Cardiac septum (tissue), 1 donor: Measurements from ENCODE around the gene POLR2A. TPM values are rescaled to one million over a fixed set of nuclear protein-coding genes. Genes with fewer than 3 reads are reported as not detected.
A peak's percentile ranks its signal among the peaks of the same experiment; 100 is the strongest.
"Not testable (repeated sequence)": the region's sequence is repeated elsewhere in the genome, so short reads cannot be mapped to it uniquely, and the experiment has no call there.

Experiments used
- DNase-seq: peaks from one replicate; pipeline ENCODE4 v3.0.0-alpha.2; 2020; ENCODE audit warnings: low spot score
- intact Hi-C: fragments of 100-400 bp; cut with DNase I; formaldehyde crosslinking; loops from one replicate; pipeline ENCODE4 v1.14.0; 2022
- total RNA-seq: library from RNA; stranded (reverse); fragmentation: NEBNext Ultra II Directional; extraction: Animal tissue kit (Norgen Biotek cat#: 25700); gene quantifications from one replicate; pipeline ENCODE4 v1.2.1, GENCODE V29; 2021
- donor health status: DM: no; HTN: no; CAD: no.

The POLR2A gene
- total RNA-seq, 1 donor from 2014 or later: 56.4 TPM

DNA sequence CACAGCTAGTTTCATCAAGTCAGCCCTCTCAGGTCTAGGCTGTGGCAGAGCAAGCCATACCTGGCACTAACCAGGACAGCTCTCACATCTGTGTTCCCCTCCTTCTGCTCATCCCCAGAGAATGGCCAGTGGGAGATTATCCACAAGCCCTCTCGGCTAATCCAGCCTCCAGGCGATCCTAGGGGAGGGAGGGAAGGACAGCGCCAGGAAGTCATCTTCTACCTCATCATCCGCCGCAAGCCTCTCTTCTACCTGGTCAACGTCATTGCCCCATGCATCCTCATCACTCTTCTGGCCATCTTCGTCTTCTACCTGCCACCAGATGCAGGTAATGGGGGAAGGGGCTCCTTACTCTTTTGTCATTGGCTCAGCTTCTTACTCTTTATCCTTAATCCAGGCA is 35.7 kb upstream of the POLR2A start:
- intact Hi-C loops: no loop called here
- no peak for DNase-seq

DNA sequence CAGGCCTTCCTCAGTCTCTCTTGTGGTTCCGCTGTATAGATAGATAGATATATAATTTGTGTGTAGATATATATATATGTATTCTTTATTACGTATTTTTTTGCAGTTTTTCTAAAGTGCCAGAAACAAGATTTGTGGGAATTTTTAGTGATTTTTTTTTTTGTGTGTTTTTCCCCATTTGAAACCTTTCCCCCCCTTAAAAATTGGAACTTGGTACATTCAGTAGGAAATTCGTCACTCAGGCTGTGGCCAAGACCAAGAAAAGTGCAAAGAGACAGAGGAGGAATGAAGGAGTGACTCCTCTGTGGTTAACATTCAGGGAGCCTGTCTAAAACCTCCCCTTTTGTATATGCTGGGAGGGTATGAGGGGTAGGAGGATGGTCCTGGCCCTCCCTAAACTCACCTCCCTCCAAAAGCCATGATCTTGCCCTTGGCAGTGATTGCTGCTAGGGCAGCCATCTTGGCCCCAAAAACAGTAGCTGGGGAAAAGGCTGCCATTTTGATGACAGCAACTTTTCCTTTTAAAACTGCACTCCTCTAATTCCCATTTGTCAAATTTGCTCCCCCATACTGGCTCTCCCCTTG is 24.1 kb upstream of the POLR2A start:
- intact Hi-C loops: no loop called here
- no peak for DNase-seq

DNA sequence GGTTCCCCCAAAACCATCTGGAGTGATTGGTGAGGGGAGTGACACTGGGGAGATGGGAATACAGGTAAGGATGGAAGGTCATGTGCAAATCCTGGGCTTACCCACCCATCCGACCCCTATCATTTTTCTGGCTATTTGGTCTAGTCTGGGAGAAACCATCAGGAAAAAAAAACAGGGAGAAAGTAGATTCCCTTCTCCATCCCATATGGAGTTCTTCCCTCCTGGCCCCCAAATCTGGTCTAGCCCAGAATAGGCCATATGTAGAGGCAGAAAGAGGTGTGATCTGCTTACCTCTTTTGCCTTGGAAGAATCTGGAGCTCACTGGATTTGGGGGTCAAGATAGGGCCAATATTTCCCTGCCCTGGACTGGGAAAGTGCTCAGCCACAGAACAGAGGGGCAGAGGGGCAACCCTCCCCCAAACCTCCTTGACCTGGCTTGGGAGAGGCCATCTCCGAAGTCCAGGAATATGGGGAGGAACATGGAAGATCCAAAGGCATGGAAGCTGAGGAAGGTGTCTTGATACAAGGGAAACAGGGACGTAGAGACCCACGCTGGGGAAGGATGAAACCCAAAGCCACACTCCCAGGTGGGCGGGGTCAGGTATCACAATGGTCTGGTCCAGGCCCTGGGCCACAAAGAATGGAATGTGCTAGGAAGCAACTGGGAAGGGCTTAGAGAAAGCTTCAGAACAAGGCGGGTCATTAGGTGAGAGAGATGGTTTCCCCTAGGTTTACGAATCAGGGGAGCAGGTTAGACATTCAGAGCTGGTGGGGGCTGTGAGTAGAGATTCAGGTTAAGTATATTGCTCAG is 23.1 kb upstream of the POLR2A start:
- DNase-seq: no peak
- intact Hi-C loops: no loop called here

DNA sequence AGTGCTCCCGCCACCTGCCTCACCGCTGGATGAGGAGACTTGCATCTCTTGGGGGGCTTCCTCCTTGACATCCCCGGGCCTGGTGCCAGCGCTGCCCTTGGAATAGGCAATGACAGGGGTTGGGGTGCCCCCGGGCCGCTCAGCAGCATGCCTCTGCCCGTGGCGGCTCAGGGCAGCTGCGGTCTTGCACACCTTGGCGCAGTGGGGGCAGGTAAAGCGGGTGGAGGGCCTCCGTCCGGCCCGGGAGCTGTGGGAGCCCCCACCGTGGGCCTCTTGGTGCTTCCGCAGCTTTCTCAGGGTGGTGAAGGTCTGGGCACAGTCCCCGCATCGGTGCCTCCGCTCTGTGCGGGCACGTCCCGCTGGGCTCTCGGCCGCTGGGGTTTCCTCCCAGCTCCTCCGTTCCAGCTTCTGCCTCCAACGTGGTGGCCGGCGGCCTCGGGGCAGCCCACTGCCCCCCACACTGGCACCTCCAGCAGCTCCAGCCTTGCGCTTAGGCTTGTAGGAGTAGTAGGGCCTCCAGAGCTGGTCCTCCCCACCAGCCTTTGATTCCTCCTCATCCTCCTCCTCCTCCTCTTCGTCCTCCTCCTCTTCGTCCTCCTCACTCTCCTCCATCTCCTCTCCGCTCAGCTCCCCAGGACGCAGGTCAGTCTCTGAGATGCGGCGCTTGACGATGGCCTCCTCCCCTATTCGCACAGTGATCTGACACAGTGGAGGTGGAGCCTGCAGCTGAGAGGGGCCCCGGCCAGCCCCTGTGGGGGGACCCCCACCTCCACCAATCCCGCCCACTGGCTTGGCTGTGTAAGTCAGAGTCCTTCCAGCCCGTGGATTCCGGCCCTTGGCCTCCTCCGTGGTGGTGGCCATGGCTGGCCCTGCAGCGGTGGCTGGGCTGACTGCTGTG is 21.4 kb upstream of the POLR2A start:
- DNase-seq: no peak
- intact Hi-C loops: no loop called here

DNA sequence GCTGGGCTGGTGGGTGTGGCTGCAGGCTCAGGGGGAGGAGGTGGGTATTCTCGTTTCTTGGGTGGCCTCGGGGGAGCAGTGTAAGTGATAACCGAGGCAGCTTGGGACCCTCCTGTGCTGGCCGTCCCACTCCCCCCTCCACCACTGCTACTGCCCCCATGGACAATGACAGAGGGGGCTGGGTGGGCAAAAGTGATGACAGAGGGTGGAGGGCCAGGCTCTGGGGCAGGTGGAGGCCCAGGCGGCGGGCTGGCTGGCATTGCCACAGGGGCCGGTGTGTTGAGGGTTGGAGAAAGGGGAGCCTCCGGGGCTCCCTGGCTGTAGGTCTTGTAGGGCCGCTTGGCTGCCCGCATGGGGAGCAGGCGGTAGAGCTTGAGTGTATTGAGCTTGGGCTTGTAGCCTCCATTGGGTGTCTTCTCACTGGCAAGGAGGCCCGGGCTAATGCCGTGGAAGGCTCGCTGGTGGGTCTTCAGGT is 20.8 kb upstream of the POLR2A start:
- intact Hi-C loops: no loop called here
- DNase-seq: no peak

GRCh38 chr17:7464081-7464480 is 20.1 kb upstream of the POLR2A start:
- no peak for DNase-seq
- intact Hi-C loops: no loop called here

DNA sequence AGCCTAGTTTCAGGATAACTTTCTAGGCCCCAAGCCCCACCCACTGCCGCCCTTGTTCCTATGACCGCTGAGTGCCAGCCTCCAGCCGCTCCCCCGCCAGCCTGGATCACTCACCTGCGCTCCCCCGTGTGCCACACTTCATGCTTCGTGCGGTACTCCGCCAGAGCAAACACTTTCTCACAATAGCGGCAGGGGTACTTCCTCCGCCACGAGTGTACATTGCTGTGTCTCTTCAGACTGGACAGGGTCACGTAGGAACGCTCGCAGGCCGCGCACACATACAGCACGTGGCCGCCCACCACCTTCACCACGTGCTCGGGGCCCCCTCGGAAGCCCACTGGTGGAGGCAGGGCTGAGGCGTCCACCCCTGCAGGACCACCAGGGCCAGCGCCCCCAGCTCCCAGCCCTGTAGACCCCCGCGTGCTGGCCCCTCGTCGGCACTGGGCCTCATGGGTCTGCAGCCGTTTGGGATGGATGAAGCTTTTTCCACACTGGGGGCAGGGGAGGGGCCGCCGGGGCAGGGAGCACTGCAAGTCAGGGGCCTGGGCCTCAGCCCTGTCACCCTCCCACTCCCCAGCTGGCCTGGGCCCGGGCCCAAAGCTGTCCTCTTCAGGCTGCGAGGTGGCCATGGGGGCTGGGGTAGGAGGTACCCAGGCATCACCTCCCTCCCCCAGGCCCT is 18.4 kb upstream of the POLR2A start:
- intact Hi-C loops: no loop called here
- no peak for DNase-seq

DNA sequence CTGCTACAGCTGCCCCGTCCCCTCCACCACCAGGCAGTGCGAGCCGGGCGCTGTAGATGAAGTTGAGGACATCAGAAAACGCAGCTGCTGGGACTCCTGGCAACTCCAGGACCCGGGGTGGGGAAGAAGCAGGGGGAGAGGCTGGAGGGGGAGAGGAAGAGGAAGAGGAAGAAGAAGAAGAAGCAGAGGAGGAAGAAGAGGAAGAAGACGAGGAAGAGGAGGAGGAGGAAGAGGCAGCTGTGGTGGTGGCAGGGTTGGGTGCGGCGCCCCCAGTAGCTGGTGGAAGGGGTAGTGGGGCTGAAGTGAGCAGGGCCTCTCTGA is 17.9 kb upstream of the POLR2A start:
- no peak for DNase-seq
- intact Hi-C loops: no loop called here

- DNase-seq: peak; percentile 84
- intact Hi-C loops: no loop called here
Observed at GRCh38 chr17:7466639-7467341, 17.4 kb upstream of the POLR2A start.

- intact Hi-C loops: no loop called here
- no peak for DNase-seq
Observed at GRCh38 chr17:7467498-7467897, 16.7 kb upstream of the POLR2A start.

GRCh38 chr17:7468290-7468689 is 15.9 kb upstream of the POLR2A start:
- intact Hi-C loops: no loop called here
- DNase-seq: no peak

GRCh38 chr17:7468804-7469389 is 15.3 kb upstream of the POLR2A start:
- intact Hi-C loops: no loop called here
- DNase-seq: no peak

GRCh38 chr17:7469843-7470242 is 14.3 kb upstream of the POLR2A start:
- intact Hi-C loops, DNase-seq: not testable (repeated sequence)

GRCh38 chr17:7470457-7470973 is 13.7 kb upstream of the POLR2A start:
- DNase-seq, intact Hi-C loops: not testable (repeated sequence)

GRCh38 chr17:7471729-7472128 is 12.4 kb upstream of the POLR2A start:
- intact Hi-C loops: no loop called here
- no peak for DNase-seq

- DNase-seq, intact Hi-C loops: not testable (repeated sequence)
Observed at GRCh38 chr17:7474767-7475166, 9.4 kb upstream of the POLR2A start.

DNA sequence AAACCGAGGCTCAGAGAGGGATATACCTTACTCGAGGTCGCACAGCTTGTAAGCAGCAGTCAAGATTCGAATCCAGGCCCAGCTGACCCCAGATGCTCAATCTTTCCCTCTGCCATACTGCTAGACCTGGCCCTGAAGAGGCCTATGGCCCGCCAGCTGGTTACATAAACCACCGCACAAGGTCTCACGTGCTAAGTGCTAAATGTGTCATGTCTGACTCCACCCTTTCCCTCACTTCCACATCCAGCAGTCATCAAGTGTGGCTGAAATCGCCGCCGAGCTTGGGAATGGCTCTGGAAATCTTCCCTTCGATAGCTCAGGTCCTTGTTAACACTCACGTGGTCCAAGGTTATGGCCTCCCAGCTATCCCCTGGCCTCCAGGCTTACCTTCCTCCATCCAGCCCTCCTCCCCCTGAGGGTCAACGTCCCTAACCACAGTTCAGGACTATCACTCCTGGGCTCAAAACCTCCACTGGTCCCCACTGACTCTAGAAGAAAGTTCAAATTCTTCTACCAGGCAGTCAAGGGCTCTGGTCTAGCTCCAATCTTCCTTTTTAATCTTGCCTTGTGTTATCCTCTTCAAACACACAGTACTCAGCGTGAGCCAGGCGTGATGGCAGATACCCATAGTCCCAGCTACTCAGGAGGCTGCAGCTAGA is 8.3 kb upstream of the POLR2A start:
- intact Hi-C loops: loop anchor here (2.0 kb wide), 1 partner anchor 37 kb away; the partner anchor contains the start of gene FGF11

DNA sequence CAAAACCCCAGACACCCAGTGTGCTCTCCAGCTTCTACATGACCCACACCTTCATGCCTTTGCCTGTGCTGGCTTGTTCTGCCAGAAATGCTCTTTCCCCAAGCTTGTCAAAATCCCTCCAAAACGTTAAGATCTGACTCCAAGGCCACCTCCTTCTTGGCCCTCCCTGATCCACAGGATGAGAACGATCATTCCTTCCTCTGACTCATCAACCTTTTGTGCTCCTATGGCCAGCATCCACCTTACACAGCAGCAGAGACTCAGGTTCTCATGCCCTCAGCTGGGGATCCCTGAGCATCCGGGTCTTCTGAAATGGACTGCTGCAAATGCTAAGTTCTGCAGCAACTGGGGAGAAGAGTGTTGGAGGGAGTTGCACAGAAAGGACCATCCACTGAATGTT is 7.7 kb upstream of the POLR2A start:
- DNase-seq: no peak
- intact Hi-C loops: loop anchor here (2.0 kb wide), 1 partner anchor 38 kb away; the partner anchor contains the start of gene FGF11

More for the DNA sequence above, 8.3 kb upstream of the POLR2A start:
- peak; percentile 84 for DNase-seq
